DOHH2 (cell line): ENCODE measurements around the gene FAR2.

Source experiments
- CTCF ChIP-seq: fragments of 200-600 bp; sonication (generic); IDR thresholded peaks from one replicate; pipeline ENCODE4 v1.5.1; 2014; ENCODE audit warnings: antibody characterized with exemption, mild to moderate bottlenecking, low read depth, low read length; ENCODE audit not compliant: poor library complexity, severe bottlenecking
- EZH2phosphoT487 ChIP-seq: fragments of 200-600 bp; sonication (generic); IDR thresholded peaks from 2 replicates; pipeline ENCODE4 v1.6.1; 2017; ENCODE audit warnings: borderline replicate concordance, mild to moderate bottlenecking, antibody characterized with exemption, low read length, moderate library complexity, mixed read lengths

- TF ChIP-seq CTCF = no peak
- TF ChIP-seq EZH2phosphoT487 = no peak
Measured at GRCh38 chr12:29306266-29306665, 157.2 kb downstream of the FAR2 start.
